Rectal smooth muscle tissue (tissue), 1 donor: ENCODE data around the gene PRKAG2.

Experiments
- H3K27ac ChIP-seq: one replicate; pipeline ENCODE4 v1.7.0; 2013; ENCODE audit warnings: low read depth, low read length, inconsistent platforms
- H3K27me3 ChIP-seq: one replicate; pipeline ENCODE4 v1.7.0; 2013; ENCODE audit warnings: low read length; ENCODE audit not compliant: control insufficient read depth, insufficient read depth
- H3K36me3 ChIP-seq: one replicate; pipeline ENCODE4 v1.7.0; 2013; ENCODE audit warnings: low read length; ENCODE audit not compliant: control insufficient read depth, insufficient read depth
- H3K4me1 ChIP-seq: one replicate; pipeline ENCODE4 v1.7.0; 2013; ENCODE audit warnings: low read length; ENCODE audit not compliant: control insufficient read depth, insufficient read depth
- H3K4me3 ChIP-seq: one replicate; pipeline ENCODE4 v1.7.0; 2013; ENCODE audit warnings: low read length
- H3K9ac ChIP-seq: one replicate; pipeline ENCODE4 v1.7.0; 2013; ENCODE audit warnings: low read length

PRKAG2 gene

DNA sequence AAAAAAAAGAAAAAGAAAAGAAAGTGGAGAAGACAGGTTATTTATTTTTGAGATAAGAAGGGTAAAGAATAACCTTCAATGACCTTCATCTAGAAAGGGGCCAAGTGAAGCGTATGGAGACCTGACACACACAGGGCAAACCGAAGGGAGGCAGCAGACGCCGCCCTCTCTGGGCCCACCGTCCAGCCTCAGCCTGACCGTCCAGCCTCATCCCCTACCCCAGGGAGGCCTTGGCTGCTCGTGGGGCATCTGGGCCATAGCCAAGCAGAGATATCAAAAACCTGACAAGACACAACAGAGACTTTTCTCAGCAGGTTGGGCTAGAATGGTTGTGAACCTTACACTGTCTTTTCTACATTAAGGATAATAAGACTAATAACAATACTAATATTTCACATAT lies 10.9 kb downstream of the PRKAG2 start:
- H3K4me3 ChIP-seq, result no peak overlapping the region
- no peak overlapping the region for H3K9ac ChIP-seq
- no peaks in the 10 kb centered on the region for H3K36me3 ChIP-seq
- H3K4me1 ChIP-seq, result peaks cover 3% of the 10 kb centered on the region
- H3K27ac ChIP-seq, result no peak overlapping the region
- no peaks in the 10 kb centered on the region for H3K27me3 ChIP-seq

DNA sequence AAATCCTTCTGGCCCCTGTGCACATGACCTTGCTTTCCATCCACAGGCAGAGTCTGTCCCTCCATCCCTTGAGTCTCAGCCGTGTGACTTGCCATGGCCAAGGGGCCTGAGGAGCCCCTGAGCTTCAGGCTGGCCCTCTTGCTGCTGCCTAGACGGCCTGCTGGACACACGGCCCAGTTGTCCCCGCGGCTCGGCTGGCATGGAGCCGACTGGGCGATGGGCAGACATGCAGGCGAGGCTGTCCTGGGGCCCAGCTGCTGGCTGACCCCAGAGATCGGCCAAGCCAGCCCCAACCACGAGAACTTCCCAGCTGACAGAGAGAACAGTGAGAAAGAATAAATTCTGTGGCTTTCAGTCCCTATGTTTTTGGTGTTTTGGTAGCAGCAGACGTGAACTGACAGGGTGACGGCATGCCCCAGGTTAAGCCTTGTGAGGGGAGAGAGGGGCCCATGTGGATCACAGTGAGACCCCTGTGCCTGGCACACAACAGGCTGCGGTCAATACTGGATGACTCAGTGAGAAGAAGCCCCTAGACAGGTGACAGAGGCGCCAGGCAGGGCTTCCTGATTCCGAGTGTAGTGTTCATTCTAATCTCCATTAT lies 11.7 kb downstream of the PRKAG2 start:
- Histone ChIP-seq H3K9ac (no peak overlapping the region), H3K27me3 (no peaks in the 10 kb centered on the region), H3K4me3 (no peak overlapping the region), H3K36me3 (no peaks in the 10 kb centered on the region), H3K27ac (no peak overlapping the region), H3K4me1 (peaks cover 3% of the 10 kb centered on the region)

DNA sequence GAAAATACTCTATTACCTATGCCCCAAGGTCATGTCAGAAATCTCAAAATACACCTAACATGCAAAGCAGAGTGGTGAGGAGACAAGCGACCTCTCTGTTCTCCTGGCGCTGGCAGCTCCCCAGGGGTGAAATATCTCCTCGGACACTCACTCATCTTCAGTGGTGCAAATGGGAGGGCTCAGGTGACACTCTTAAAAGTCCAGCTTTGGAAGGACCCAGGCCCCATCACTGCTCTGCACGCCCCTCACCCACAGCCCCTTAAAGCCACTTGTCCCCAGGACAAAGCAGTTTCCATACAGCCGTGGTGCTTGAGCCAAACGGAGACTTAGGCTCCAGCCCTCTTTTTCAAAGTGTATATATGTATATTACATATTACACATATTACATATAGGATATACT lies 12.4 kb downstream of the PRKAG2 start:
- Histone ChIP-seq H3K9ac (no peak overlapping the region), H3K4me1 (peaks cover 3% of the 10 kb centered on the region), H3K36me3 (no peaks in the 10 kb centered on the region)

DNA sequence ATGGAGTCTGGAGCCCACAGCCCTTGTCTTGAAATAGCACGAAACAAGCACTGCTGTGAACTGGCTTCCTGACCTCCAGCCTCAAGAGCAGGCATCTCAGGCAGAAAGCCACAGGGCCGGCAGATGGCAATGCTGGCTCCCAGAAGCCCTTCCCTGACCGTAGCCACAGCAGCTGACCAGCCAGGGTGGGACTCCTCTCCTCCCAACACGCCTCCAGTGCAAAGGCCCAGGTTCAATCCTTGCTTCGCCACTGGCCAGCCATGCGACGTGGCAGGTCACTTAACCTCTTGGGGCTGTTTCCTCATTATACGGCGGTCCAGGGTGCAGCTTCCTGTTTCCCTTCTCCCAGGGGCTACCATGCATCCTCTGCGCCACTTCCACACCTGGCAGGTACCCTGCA lies 12.8 kb downstream of the PRKAG2 start:
- Histone ChIP-seq H3K9ac (no peak overlapping the region), H3K4me1 (no peaks in the 10 kb centered on the region), H3K4me3 (no peak overlapping the region), H3K27ac (no peak overlapping the region), H3K36me3 (no peaks in the 10 kb centered on the region), H3K27me3 (no peaks in the 10 kb centered on the region)

More for the DNA sequence above, 12.4 kb downstream of the PRKAG2 start:
- no peaks in the 10 kb centered on the region for H3K27me3 ChIP-seq
- H3K27ac ChIP-seq, result no peak overlapping the region
- H3K4me3 ChIP-seq, result no peak overlapping the region

DNA sequence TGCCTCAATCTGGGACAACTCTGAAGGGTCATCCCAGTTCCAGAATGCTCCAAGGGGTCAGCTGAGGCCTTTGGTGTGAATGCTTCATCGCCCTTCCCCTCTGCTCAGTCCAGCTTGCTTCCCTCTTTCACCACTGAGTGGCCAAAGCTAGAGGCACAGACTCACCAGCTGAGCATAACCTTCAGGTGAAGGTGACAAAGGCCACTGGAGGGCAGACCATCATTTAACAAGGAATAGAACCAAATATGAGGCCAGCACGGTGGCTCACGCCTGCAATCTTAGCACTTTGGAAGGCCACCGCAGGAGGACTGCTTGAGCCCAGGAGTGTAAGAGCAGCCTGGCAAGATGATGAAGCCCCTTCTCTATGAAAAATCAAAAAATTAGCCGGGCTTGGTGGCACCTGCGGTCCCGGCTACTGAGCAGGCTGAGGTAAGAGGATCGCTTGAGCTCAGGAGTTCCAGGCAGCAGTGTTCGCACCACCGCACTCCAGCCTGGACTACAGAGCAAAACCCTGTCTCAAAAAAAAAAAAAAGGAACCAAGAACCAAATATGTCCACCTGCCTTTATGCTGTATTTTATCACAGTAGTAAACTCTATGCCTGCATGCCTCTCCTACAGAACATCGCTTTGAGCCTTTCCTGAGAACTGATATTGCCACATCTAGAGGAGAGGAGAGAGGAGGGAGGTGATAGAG lies 13.4 kb downstream of the PRKAG2 start:
- H3K27me3 ChIP-seq, result no peaks in the 10 kb centered on the region
- H3K4me3 ChIP-seq, result no peak overlapping the region
- no peak overlapping the region for H3K9ac ChIP-seq
- no peak overlapping the region for H3K27ac ChIP-seq
- H3K36me3 ChIP-seq, result no peaks in the 10 kb centered on the region
- no peaks in the 10 kb centered on the region for H3K4me1 ChIP-seq

DNA sequence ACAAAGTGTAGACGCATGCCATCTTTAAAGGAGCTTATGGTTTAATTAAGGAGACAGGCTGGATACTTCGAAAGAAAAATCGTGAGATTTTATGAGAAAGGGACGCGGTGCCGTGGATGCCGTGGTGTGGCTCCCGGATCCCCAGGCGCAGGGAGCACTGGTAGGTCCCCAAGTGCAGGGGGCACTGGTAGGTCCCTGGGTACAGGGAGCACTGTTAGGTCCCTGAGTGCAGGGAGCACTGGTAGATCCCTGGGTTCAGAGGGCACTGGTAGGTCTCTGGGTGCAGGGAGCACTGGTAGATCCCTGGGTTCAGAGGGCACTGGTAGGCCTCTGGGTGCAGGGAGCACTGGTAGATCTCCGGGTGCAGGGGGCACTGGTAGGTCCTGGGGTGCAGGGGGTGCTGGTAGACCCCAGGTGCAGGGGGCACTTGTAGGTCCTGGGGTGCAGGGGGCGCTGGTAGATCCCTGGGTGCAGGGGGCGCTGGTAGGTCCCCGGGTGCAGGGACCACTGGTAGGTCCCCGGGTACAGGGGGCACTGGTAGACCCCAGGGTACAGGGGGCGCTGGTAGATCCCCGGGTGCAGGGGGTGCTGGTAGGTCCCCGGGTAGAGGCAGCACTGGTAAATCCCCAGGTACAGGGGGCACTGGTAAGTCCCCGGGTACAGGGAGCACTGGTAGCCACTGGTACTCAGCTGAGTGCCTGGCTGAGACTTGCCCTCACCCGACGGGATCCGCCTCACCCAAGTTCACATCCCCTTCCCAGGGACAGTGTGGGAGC lies 14.1 kb downstream of the PRKAG2 start:
- H3K27me3 ChIP-seq, result no peaks in the 10 kb centered on the region
- no peaks in the 10 kb centered on the region for H3K36me3 ChIP-seq
- no peak overlapping the region for H3K27ac ChIP-seq
- H3K4me3 ChIP-seq, result no peak overlapping the region
- H3K9ac ChIP-seq, result no peak overlapping the region
- H3K4me1 ChIP-seq, result no peaks in the 10 kb centered on the region

DNA sequence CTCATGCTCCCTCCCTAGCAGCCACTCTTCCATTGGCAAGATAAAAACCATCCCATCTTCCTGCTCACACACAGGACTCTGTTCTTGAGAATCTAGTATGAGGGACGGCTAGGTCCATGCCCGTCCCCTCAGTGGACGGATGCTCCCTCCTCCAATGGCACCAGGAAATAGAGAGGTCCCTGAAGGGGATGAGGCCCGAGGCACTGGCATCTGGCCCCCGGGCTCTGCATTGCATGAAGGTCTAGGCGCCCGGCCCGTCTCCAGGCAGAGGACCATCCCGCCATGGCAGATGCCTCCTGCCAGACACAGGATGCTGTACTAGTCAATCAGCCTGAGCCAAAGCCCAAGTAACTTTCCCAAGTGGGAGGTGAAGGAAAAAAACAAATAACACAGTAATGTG lies 15.0 kb downstream of the PRKAG2 start:
- no peak overlapping the region for H3K9ac ChIP-seq
- no peak overlapping the region for H3K27ac ChIP-seq
- no peaks in the 10 kb centered on the region for H3K36me3 ChIP-seq
- no peaks in the 10 kb centered on the region for H3K4me1 ChIP-seq
- no peak overlapping the region for H3K4me3 ChIP-seq
- H3K27me3 ChIP-seq, result no peaks in the 10 kb centered on the region

DNA sequence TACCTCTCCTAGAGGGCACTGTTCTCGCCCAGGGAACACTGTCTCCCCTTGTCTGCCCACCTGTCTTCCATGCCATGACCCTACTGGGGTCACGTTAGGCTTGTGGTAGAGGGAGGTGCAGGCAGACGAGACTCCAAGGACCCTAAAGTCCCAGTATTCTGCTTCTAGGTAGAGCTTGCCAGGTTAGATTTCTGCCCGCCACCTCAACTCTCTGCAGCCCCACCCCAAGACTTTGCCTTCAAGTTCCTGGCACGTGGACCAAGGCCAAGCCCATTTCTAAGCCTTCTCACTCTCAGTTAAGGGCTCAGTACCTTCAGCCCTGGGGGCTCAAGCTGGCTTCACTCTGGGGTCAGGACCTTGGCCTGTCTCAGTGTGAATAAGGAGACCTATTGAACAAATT lies 16.1 kb downstream of the PRKAG2 start:
- no peaks in the 10 kb centered on the region for H3K36me3 ChIP-seq
- no peaks in the 10 kb centered on the region for H3K27me3 ChIP-seq
- H3K4me1 ChIP-seq, result no peaks in the 10 kb centered on the region
- no peak overlapping the region for H3K27ac ChIP-seq
- H3K9ac ChIP-seq, result no peak overlapping the region
- no peak overlapping the region for H3K4me3 ChIP-seq

DNA sequence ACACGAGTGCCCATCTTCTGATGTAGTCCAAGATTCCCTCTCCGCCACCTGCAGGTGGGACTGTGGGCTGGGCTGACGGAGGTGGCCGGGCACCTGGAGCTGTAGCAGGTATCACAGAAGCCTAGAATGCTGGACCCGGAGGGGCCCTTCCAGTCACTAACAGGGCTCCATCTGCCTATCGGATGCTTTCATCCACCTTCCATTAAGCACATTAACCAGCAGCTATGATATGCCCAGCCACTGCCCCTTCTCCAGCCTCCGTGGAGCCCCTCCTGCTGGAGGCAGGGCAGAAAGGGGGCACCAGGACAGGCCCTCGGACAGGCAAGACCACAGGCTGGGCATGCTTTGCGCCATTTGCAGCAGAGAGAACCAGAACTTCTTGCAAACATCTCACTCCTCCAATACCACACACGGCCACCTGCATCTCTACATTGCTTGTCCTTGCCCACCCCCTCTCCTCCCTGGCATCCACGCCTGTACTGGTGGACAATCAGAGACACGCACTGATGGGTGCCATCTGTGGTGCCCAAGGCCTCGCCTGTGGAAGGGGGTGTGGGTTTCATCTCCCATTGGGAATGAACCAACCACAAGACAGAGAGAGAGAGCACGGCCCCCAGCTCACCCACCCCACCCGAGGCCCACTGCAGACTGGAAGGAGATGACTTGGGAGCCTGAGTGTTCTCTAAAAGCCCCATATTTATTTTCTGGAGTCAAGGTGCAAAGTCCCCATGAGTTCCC lies 16.8 kb downstream of the PRKAG2 start:
- Histone ChIP-seq H3K9ac (no peak overlapping the region), H3K4me3 (no peak overlapping the region), H3K36me3 (no peaks in the 10 kb centered on the region), H3K4me1 (no peaks in the 10 kb centered on the region), H3K27ac (no peak overlapping the region), H3K27me3 (no peaks in the 10 kb centered on the region)

DNA sequence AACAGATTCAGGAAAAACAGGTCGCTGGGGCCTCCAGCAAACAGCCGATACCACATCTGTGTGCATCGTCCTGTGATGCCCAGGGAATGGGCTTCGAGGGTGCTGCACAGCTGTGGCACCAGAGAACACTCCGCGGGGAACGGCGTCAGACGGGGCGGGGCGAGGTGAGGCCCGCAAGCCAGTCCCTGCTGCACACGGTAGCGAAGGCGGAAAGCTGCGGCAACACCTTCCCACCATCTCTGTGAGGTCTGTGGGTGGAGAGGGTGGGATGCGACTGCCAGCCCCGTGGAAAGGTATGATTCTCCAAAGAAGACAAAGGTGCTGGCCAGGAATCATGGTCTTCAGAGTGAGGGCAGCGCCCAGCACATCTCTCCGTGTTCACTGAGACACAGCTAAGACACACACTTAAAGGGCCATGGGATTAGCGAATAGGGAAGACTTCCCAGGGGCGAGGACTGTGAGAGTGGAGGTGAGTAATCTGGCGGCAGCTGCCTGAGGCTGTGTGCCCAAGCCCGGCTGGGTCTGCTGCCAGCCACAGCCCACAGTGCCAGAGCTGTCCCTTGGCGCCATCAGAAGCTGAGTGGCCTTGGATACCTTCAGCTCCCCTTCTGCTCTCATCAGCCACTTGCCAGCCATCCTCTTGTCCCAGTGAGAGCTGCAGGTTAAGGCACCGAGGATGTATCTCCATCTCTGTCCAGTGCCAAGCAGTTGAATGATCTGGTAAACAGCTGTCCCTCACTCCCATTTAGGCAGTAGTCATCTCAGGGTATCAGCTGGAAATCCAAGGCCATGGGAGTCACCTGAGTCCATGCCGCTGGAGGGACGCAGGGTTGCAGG lies 17.6 kb downstream of the PRKAG2 start:
- H3K4me3 ChIP-seq, result no peak overlapping the region
- H3K36me3 ChIP-seq, result no peaks in the 10 kb centered on the region
- no peaks in the 10 kb centered on the region for H3K4me1 ChIP-seq
- H3K27me3 ChIP-seq, result no peaks in the 10 kb centered on the region
- no peak overlapping the region for H3K9ac ChIP-seq
- H3K27ac ChIP-seq, result no peak overlapping the region

DNA sequence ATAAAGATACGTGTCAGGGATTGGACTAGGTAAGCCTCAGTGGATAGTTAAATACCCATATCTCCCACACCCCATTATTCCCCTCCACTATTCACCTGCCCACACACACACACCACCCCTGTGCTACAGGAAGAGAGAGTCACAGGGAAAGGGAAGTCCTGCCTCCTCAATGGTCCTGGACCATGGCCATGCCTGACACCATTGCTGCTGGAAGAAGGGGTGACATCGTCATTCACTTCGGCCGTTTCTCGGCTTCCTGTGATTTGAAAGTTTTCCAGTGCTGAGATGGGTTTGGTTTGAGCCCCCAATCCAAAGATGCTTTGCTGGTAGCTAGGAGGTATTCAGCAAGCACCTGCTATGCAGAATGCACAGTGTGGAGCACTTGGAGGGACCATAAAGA lies 18.5 kb downstream of the PRKAG2 start:
- Histone ChIP-seq H3K36me3 (no peaks in the 10 kb centered on the region), H3K4me1 (no peaks in the 10 kb centered on the region), H3K4me3 (no peak overlapping the region), H3K9ac (no peak overlapping the region), H3K27me3 (no peaks in the 10 kb centered on the region), H3K27ac (no peak overlapping the region)
